Upper lobe of left lung (tissue), 4 donors: ENCODE results near the gene SPATA16.

ENCODE experiments used
- EP300 ChIP-seq, 4 donors: sonication (generic); formaldehyde crosslinking; IDR thresholded peaks; one replicate each; pipeline ENCODE4 v1.5.1; 2017; ENCODE audit warnings: antibody characterized with exemption in 4 of 4, control low read depth in 2 of 4
- POLR2A ChIP-seq, 4 donors: fragments of 450-650 bp; IDR thresholded peaks; one replicate each; pipeline ENCODE4 v1.5.1; 2016 to 2017; ENCODE audit warnings: antibody characterized with exemption in 4 of 4, mild to moderate bottlenecking in 2 of 4
- TF ChIP-seq, protein P1 (sequence below), 6 experiments: fragments of 450-650 bp in 4 of 6; fragments of 200-600 bp in 2 of 6; sonication (generic) in 2 of 6; IDR thresholded peaks; one replicate each; pipeline ENCODE4 v1.5.1; 2016 to 2019; ENCODE audit warnings: antibody characterized with exemption in 6 of 6

DNA sequence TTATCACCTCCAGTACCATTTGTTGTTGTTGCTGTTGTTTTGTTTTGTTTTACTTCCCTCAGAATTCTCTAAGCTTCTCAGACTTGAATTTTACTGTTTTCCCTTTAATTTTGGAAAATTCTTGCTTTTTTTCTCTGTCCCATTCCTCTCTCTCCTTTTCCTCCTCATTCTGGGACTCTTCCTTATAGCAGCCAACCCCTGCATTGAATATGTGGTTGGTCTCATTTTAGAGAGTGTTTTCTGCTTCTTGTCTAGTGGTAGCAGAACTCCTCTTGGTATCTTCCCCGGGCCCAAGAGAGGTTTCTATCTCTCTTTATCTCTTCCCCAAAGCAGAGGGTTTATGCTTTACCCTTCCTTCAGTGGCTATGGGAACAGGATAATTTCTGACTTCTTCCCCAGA, 113.6 kb downstream of the SPATA16 start:
- TF ChIP-seq POLR2A (IDR thresholded peaks at IDR 0.05) (no peak), EP300 (IDR thresholded peaks at IDR 0.05) (no peak)
- TF ChIP-seq, protein P1, sequence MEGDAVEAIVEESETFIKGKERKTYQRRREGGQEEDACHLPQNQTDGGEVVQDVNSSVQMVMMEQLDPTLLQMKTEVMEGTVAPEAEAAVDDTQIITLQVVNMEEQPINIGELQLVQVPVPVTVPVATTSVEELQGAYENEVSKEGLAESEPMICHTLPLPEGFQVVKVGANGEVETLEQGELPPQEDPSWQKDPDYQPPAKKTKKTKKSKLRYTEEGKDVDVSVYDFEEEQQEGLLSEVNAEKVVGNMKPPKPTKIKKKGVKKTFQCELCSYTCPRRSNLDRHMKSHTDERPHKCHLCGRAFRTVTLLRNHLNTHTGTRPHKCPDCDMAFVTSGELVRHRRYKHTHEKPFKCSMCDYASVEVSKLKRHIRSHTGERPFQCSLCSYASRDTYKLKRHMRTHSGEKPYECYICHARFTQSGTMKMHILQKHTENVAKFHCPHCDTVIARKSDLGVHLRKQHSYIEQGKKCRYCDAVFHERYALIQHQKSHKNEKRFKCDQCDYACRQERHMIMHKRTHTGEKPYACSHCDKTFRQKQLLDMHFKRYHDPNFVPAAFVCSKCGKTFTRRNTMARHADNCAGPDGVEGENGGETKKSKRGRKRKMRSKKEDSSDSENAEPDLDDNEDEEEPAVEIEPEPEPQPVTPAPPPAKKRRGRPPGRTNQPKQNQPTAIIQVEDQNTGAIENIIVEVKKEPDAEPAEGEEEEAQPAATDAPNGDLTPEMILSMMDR (IDR thresholded peaks at IDR 0.05): no peak
